ENCODE results near the gene OBP2A. TPM values are rescaled to one million over a fixed set of nuclear protein-coding genes. Genes with fewer than 3 reads are reported as not detected.
"Not testable (repeated sequence)": the region's sequence is repeated elsewhere in the genome, so short reads cannot be mapped to it uniquely, and the experiment has no call there.

OBP2A gene
- total and polyA plus RNA-seq, 2 donors (not counting 1 experiment from before 2014, with no cell fraction given), result not detected

- H3K27ac ChIP-seq (ENCODE audit: low read length in 2 of 2), result no peak overlapping the region
- ATAC-seq (ENCODE audit: low read depth), result no peak
- no peak for DNase-seq
- TF ChIP-seq CTCF (IDR thresholded peaks at IDR 0.05) (no peak), EZH2 (IDR thresholded peaks at IDR 0.05; ENCODE audit: borderline replicate concordance, insufficient read depth, low read depth, low read length, poor library complexity, severe bottlenecking) (no peak)
- H4K20me1 ChIP-seq (ENCODE audit: control insufficient read depth, insufficient read depth, low read length, poor library complexity, severe bottlenecking), result no peaks in the 10 kb centered on the region
- Mint-ChIP-seq H3K4me1 (no peaks in the 10 kb centered on the region), H3K4me3 (no peak overlapping the region), H3K27ac (no peak overlapping the region), H3K9me3 (ENCODE audit: insufficient read depth) (no peaks in the 10 kb centered on the region), H3K27me3 (peaks cover 12% of the 10 kb centered on the region)
- H2AFZ ChIP-seq (ENCODE audit: insufficient read depth, low read depth, low read length, poor library complexity, severe bottlenecking), result no peak overlapping the region
- H3K4me3 ChIP-seq (ENCODE audit: control extremely low read depth in 1 of 5, extremely low read depth in 1 of 5, insufficient read depth in 1 of 5, low read depth in 2 of 5, low read length in 4 of 5), result no peak overlapping the region
- H3K36me3 ChIP-seq (replicated peaks in 1 of 2; ENCODE audit: control extremely low read depth in 1 of 2, control insufficient read depth in 1 of 2, extremely low read depth in 1 of 2, insufficient read depth in 2 of 2, low read length in 1 of 2), result no peaks in the 10 kb centered on the region
- no peak overlapping the region for H3K9ac ChIP-seq (ENCODE audit: low read length)
- no peak overlapping the region for H3K4me2 ChIP-seq (replicated peaks; ENCODE audit: low read depth, low read length, poor library complexity, severe bottlenecking)
- H3K79me2 ChIP-seq (ENCODE audit: control insufficient read depth, insufficient read depth, low read length), result no peaks in the 10 kb centered on the region
- intact Hi-C loops (cut with micrococcal nuclease), result no loop called here
- 92% methylated on average over 8 of the region's 18 CpGs for whole genome bisulfite sequencing (ENCODE audit: insufficient coverage)
- CTCF ChIA-PET, result no interaction called here
- no peaks in the 10 kb centered on the region for H3K27me3 ChIP-seq (replicated peaks in 1 of 4; ENCODE audit: control extremely low read depth in 1 of 4, control insufficient read depth in 3 of 4, insufficient read depth in 4 of 4, low read length in 3 of 4)
- H3K4me1 ChIP-seq (ENCODE audit: control insufficient read depth in 2 of 2, insufficient read depth in 2 of 2, low read length in 2 of 2), result no peaks in the 10 kb centered on the region
- POLR2A ChIA-PET, result no interaction called here
- H3K9me3 ChIP-seq (ENCODE audit: control extremely low read depth in 1 of 3, control insufficient read depth in 2 of 3, insufficient read depth in 1 of 3, low read length in 2 of 3), result peaks cover 0 to 3% (median 0%) of the 10 kb centered on the region in 3 donors
These were observed 818 bp upstream of the OBP2A start for GRCh38 chr9:135544981-135545635.

- 83% methylated on average over 16 of the region's 21 CpGs for WGBS (ENCODE audit: insufficient coverage)
- not testable (repeated sequence) for H3K4me1 Mint-ChIP-seq; H3K36me3 ChIP-seq (replicated peaks in 1 of 2; ENCODE audit: control extremely low read depth in 1 of 2, control insufficient read depth in 1 of 2, extremely low read depth in 1 of 2, insufficient read depth in 2 of 2, low read length in 1 of 2)
These were observed 1.1 kb downstream of the OBP2A start for GRCh38 chr9:135546792-135547617.

More at GRCh38 chr9:135546792-135547617, 1.1 kb downstream of the OBP2A start:
- ATAC-seq (ENCODE audit: low read depth); H3K27me3 ChIP-seq (replicated peaks in 1 of 4; ENCODE audit: control extremely low read depth in 1 of 4, control insufficient read depth in 3 of 4, insufficient read depth in 4 of 4, low read length in 3 of 4); H3K27ac ChIP-seq (ENCODE audit: low read length in 2 of 2); H3K27ac Mint-ChIP-seq; intact Hi-C loops (cut with micrococcal nuclease); H3K4me3 Mint-ChIP-seq; H3K9ac ChIP-seq (ENCODE audit: low read length); H3K9me3 Mint-ChIP-seq (ENCODE audit: insufficient read depth); H4K20me1 ChIP-seq (ENCODE audit: control insufficient read depth, insufficient read depth, low read length, poor library complexity, severe bottlenecking); CTCF ChIA-PET; H2AFZ ChIP-seq (ENCODE audit: insufficient read depth, low read depth, low read length, poor library complexity, severe bottlenecking); H3K79me2 ChIP-seq (ENCODE audit: control insufficient read depth, insufficient read depth, low read length); DNase-seq; H3K4me1 ChIP-seq (ENCODE audit: control insufficient read depth in 2 of 2, insufficient read depth in 2 of 2, low read length in 2 of 2); H3K9me3 ChIP-seq (ENCODE audit: control extremely low read depth in 1 of 3, control insufficient read depth in 2 of 3, insufficient read depth in 1 of 3, low read length in 2 of 3); POLR2A ChIA-PET; H3K4me3 ChIP-seq (ENCODE audit: control extremely low read depth in 1 of 5, extremely low read depth in 1 of 5, insufficient read depth in 1 of 5, low read depth in 2 of 5, low read length in 4 of 5); H3K4me2 ChIP-seq (replicated peaks; ENCODE audit: low read depth, low read length, poor library complexity, severe bottlenecking): not testable (repeated sequence)
- peaks cover 12% of the 10 kb centered on the region for H3K27me3 Mint-ChIP-seq
